Measurements from ENCODE around the gene CLMN.

The CLMN gene

GRCh38 chr14:95261616-95262510, 57.8 kb downstream of the CLMN start:
- DNase-seq (ENCODE audit: low spot score), result no peak

DNA sequence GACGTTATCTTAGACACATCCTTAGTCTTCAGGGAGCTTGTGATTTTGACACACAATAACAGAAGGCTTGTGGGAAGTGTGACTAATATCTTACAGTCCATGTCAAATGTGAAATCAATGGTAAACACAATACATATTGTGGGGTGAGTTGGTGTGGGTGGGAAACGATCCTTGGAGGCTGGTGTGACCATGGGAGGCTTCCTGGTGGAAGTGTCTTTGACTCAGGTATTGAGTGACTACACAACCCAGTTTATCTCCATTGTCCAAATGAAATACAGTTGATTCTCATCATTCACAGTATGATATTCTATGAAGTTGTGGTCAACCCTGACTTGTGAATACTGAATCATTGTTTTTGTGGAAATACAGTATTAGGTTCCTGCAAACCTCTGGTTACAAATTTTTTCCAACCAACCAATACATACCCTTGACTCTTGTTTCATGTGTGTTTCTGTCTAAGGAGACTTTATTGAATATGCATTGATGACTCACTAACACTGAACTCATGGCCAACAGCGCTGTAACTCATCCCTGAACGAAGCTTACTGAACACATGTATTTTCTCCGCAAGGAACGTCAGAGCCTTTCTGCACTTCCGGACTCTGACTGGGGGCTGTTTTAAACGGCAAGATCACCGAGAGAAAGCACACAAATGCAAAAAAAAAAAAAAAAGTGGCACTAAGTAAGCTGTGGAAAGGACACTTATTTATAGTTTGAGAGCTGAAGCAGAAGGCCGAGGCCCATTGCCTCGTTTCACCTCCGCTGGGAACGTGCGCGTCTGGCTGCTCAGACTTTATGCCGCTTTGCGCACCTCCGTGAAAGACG, 59.0 kb downstream of the CLMN start:
- DNase-seq (ENCODE audit: low spot score), result no peak

DNA sequence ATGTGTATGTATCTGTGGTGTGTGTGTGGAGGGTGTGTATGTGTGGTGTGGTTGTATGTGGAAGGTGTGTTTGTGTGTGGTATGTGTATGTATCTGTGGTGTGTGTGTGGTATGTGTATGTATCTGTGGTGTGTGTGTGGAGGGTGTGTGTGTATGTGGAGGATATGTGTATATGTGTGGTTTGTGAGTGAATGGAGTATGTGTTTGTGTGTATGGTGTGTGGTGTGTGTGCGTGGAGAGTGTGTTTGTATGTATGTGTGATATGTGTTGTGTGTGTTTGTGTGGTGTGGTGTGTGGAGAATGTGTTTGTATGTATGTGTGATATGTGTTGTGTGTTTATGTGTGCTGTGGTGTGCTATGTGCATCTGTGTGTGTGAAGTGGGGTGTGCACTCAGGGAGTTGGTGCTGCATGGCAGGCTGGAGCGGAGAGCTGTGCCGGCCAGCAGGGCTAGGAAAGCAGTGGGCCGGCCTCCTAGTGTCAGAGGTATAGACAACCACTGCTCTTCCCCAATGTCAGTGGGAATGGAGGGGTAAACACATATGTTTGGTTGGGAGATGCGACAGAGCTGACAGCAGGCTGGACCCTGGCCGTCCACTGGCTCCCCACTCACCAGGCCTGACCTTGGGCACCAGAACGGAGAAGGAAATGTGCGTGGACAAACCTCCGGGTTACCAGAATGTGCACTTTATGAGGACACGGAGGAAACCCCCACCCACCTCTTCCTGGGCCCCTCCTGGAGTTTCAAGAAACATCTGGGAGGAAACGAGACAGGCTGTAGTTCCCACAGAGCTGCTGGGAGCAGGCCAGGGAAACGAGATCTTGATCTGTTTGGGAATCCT, 60.7 kb downstream of the CLMN start:
- DNase-seq (ENCODE audit: low spot score), result no peak

GRCh38 chr14:95258156-95258555, 61.6 kb downstream of the CLMN start:
- no peak for DNase-seq (ENCODE audit: low spot score)

DNA sequence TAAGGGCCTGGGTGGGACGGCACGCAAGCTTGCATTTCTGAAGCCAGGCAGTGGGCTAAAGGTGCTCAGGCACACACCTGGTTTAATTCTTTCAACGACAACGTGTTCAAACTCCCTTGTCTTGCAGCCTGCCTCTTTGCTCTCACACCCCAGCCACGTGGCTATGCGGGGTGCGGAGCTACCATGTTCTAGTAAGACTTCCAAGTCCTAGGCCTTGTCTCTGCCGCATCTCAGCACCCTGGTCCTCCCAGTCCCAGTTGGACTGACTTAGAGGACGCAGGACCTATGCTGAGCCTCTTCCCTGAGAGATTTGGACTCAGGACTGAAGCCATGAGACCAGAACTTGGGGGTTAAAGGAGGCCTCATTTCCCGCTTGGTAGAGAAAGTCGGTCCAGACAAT, 62.2 kb downstream of the CLMN start:
- no peak for DNase-seq (ENCODE audit: low spot score)

DNA sequence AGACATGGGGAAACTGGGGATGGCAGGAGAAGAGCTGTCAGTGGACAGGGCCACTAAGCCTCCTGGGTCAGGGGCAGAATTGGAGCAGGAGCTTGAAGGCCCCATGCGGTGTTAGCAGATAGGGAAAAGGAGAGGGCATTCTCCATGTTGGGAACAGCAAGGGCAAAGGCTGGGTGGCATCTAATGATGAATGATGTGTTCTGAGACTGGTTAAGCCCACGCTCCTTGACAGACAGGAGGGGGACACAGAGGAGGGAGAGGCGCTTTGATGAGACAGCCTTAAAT, 63.0 kb downstream of the CLMN start:
- no peak for DNase-seq (ENCODE audit: low spot score)

DNA sequence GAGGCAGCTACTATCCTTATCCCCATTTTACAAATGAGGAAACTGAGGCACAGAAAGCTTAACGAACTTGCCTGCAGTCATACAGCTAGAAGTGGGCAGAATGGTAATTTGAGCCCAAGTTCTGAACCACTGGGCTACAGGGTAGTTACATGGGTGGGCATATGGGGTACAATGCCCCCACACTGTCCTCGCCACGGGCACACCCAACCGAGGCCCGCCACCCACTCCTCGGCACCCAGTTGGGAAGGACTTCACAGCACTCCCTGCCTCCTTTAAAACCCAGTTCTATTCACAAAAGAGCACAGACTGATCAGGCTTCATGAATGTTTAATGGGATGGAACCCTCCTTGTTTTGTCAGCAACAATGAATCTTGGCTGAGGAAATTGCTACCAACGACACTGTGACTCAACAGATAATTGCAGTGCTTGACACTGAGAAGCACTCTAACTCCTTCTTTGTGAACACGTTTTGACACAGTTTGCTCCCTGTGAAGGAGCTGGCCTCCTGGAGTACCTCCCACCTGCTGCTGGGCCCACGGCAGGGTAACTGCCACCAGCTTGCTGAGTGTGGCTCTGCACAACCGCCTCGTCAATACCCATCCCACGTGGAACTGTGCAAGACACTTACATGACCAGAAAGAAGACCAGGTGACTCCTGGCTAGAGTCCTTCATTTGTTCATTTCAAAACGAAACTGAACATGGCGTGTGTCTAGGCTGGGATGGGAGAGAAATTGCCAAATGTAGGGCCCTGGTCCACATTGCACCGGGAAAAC, 63.5 kb downstream of the CLMN start:
- DNase-seq (ENCODE audit: low spot score), result no peak

GRCh38 chr14:95255487-95255886, 64.2 kb downstream of the CLMN start:
- DNase-seq (ENCODE audit: low spot score), result no peak

- DNase-seq (ENCODE audit: low spot score), result no peak
These were observed 64.7 kb downstream of the CLMN start for GRCh38 chr14:95255013-95255412.

GRCh38 chr14:95254288-95254687, 65.4 kb downstream of the CLMN start:
- no peak for DNase-seq (ENCODE audit: low spot score)

GRCh38 chr14:95253039-95253630, 66.6 kb downstream of the CLMN start:
- no peak for DNase-seq (ENCODE audit: low spot score)

DNA sequence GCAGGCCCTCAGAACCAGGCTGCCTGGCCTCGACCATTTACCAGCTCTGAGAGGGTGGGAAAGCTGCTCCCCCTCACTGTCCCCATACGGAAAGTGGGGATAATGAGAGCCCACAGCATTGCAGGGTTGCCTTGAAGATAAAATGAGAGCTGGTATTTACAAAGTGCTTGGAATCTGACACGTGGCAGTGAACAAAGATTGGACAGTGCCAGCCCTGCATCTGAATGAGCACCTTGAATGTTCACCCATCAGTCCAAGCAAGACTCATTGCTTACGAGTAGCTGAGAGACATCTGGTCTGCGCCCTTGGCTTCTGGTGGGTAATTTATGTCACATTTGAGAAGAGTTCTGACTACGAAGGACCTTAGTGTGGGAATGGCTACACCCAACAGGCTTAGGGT, 67.5 kb downstream of the CLMN start:
- no peak for DNase-seq (ENCODE audit: low spot score)

- no peak for DNase-seq (ENCODE audit: low spot score)
These were observed 68.8 kb downstream of the CLMN start for GRCh38 chr14:95250936-95251335.

- no peak for DNase-seq (ENCODE audit: low spot score)
These were observed 69.5 kb downstream of the CLMN start for GRCh38 chr14:95250140-95250769.

DNA sequence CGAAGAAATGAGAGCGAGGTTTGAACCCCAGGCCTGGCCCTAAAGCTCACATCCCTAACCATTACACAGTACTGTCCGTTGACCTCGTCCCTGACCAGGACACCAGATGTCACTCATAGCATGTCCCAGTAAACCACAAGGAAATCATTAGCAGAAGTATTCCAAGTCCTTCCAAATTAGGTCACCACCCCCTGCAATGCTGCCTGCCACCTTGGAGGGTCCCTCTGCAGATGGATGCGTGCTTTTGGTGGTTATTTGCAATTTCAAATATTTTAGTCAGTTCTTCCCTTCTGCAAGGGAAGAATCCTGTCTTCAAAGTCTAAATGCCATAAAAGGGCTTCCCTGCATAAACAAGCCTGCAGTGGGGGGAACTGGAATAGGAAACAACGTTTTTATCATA, 71.3 kb downstream of the CLMN start:
- DNase-seq (ENCODE audit: low spot score), result no peak

GRCh38 chr14:95246870-95247269, 72.8 kb downstream of the CLMN start:
- no peak for DNase-seq (ENCODE audit: low spot score)

- DNase-seq (ENCODE audit: low spot score), result no peak
These were observed 74.4 kb downstream of the CLMN start for GRCh38 chr14:95245334-95245733.

DNA sequence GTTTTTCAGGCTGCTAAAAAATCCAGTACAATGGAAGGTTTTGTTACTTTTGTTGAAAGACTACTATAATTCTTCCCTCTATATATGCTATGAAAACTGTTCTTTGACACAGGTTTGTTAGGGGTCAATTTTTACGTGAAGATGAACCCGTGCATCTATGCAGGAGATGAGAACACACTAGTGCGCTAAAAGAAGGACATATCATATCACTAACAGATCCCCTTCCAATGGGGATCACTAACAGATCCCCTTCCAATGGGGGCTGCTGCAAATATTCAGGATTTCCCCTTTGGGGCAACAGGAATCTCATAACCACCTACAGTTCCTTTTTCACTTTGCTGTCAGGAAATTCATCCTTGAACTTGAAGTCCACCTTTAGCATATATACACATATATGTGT, 75.1 kb downstream of the CLMN start:
- no peak for DNase-seq (ENCODE audit: low spot score)

- no peak for DNase-seq (ENCODE audit: low spot score)
These were observed 76.8 kb downstream of the CLMN start for GRCh38 chr14:95242870-95243269.

DNA sequence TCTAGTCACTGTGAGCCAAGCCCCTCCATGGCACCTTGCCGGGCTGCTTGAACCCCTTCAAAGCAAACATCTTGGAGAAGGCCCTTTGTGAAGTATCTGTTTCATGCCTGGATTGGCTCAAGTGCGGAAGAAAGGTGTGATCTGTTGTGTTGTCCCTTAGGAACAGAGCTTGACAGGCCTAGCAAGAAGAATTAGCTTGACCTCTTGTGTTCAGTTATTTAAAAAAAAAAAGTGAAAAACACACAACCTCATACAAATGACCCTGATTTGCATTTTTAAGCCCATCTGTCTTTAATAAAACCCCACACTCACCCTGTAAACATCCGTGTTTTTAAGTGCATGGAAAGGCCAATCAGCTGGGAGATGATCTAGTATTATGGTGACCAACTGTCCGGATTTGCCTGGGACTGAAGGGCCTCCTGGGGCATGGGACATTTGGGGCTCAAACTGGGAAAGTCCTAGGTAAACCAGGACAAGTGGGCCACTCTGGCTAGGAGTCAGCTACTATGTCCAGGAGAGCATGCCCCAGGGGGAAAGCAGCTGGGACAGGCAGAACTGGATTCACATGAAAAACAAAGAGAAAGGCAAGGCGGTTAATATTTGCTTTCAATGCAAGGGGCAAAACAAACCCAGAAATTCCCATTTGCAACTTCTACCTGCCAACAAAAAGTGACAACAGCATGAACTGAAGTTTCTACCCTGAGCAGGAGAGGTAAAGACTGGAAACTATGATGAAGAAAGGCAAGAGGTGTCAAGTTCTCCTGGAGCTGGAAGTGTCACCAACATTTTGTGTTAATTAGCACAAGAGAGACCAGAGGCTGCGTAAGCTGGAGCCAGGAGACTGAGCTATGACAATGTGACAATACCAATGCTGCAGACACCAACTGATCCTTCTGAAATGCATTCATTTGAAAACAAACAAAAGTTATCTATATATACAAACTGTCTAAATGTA, 78.6 kb downstream of the CLMN start:
- DNase-seq (ENCODE audit: low spot score), result no peak

Data from CD4-positive, alpha-beta T cell treated with Interleukin-2 at 100 ng/mL for 4 hours (primary cell).